HL-60/S4 treated with retinoic acid at 250 ng/mL for 4 days and 3 days (cell line): Measurements from ENCODE around the gene TSKU.

Source experiments
- in situ Hi-C: fragments of 300-500 bp; cut with MboI; formaldehyde crosslinking; loops from 2 replicates; pipeline ENCODE4 v1.7.0; 2022; ENCODE audit warnings: low sequenced_read_pairs

Gene TSKU

GRCh38 chr11:76799066-76799804, 16.1 kb downstream of the TSKU start:
- in situ Hi-C loops = no loop called here

GRCh38 chr11:76800466-76801200, 17.5 kb downstream of the TSKU start:
- in situ Hi-C loops = no loop called here

- in situ Hi-C loops = no loop called here
Measured at GRCh38 chr11:76801225-76801624, 18.1 kb downstream of the TSKU start.

- in situ Hi-C loops = no loop called here
Measured at GRCh38 chr11:76801736-76802135, 18.6 kb downstream of the TSKU start.

GRCh38 chr11:76802151-76802550, 19.0 kb downstream of the TSKU start:
- in situ Hi-C loops = no loop called here

GRCh38 chr11:76802621-76803020, 19.5 kb downstream of the TSKU start:
- in situ Hi-C loops = no loop called here

GRCh38 chr11:76803023-76803422, 19.9 kb downstream of the TSKU start:
- in situ Hi-C loops = no loop called here

GRCh38 chr11:76803811-76804600, 20.9 kb downstream of the TSKU start:
- in situ Hi-C loops = no loop called here

GRCh38 chr11:76805206-76805913, 22.2 kb downstream of the TSKU start:
- in situ Hi-C loops = no loop called here

GRCh38 chr11:76806131-76806530, 23.0 kb downstream of the TSKU start:
- in situ Hi-C loops = no loop called here

- in situ Hi-C loops = no loop called here
Measured at GRCh38 chr11:76806608-76807205, 23.6 kb downstream of the TSKU start.

- in situ Hi-C loops = no loop called here
Measured at GRCh38 chr11:76807206-76807875, 24.2 kb downstream of the TSKU start.

GRCh38 chr11:76808171-76808570, 25.0 kb downstream of the TSKU start:
- in situ Hi-C loops = no loop called here

- in situ Hi-C loops = no loop called here
Measured at GRCh38 chr11:76808996-76809395, 25.8 kb downstream of the TSKU start.

- in situ Hi-C loops = loop anchor here (10.0 kb wide), 1 partner anchor 104 kb away; no protein-coding TSS in a partner anchor
Measured at GRCh38 chr11:76810151-76810853, 27.1 kb downstream of the TSKU start.

- in situ Hi-C loops = loop anchor here (10.0 kb wide), 1 partner anchor 104 kb away; no protein-coding TSS in a partner anchor
Measured at GRCh38 chr11:76811259-76811658, 28.1 kb downstream of the TSKU start.

- in situ Hi-C loops = loop anchor here (10.0 kb wide), 1 partner anchor 100 kb away; no protein-coding TSS in a partner anchor
Measured at GRCh38 chr11:76814414-76814813, 31.3 kb downstream of the TSKU start.

GRCh38 chr11:76815678-76816077, 32.5 kb downstream of the TSKU start:
- in situ Hi-C loops = loop anchor here (10.0 kb wide), 1 partner anchor 99 kb away; no protein-coding TSS in a partner anchor

GRCh38 chr11:76820184-76820566, 37.0 kb downstream of the TSKU start:
- in situ Hi-C loops = no loop called here
